ENCODE measurements around the gene NMNAT2.
A peak's percentile ranks its signal among the peaks of the same experiment; 100 is the strongest.

Gene NMNAT2

GRCh38 chr1:183349201-183349711 is 68.9 kb downstream of the NMNAT2 start:
- peak in 1 of 2 experiments; percentile 66; a peak in 1 of 4 replicates for TF ChIP-seq REST (IDR thresholded peaks at IDR 0.05; ENCODE audit: insufficient read depth in 1 of 2, low read depth in 2 of 2, low read length in 2 of 2)
- TF ChIP-seq POLR2AphosphoS5 (IDR thresholded peaks at IDR 0.05; ENCODE audit: low read depth, low read length) = no peak

GRCh38 chr1:183346276-183346732 is 71.9 kb downstream of the NMNAT2 start:
- TF ChIP-seq FOXP2 (optimal IDR thresholded peaks at IDR 0.05; ENCODE audit: borderline replicate concordance, extremely low read depth, extremely low read length, insufficient read depth) (no peak), SIN3A (IDR thresholded peaks at IDR 0.05; ENCODE audit: borderline replicate concordance, insufficient read depth, low read length) (no peak), POLR2AphosphoS5 (IDR thresholded peaks at IDR 0.05; ENCODE audit: low read depth, low read length) (no peak), REST (IDR thresholded peaks at IDR 0.05; ENCODE audit: insufficient read depth in 1 of 2, low read depth in 2 of 2, low read length in 2 of 2) (no peak)

GRCh38 chr1:183339556-183340167 is 78.5 kb downstream of the NMNAT2 start:
- TF ChIP-seq REST (IDR thresholded peaks at IDR 0.05; ENCODE audit: insufficient read depth in 1 of 2, low read depth in 2 of 2, low read length in 2 of 2) (no peak), FOXP2 (optimal IDR thresholded peaks at IDR 0.05; ENCODE audit: borderline replicate concordance, extremely low read depth, extremely low read length, insufficient read depth) (no peak), SIN3A (IDR thresholded peaks at IDR 0.05; ENCODE audit: borderline replicate concordance, insufficient read depth, low read length) (no peak), TAF1 (IDR thresholded peaks at IDR 0.05; ENCODE audit: borderline replicate concordance, insufficient read depth, low read length) (no peak), POLR2AphosphoS5 (IDR thresholded peaks at IDR 0.05; ENCODE audit: low read depth, low read length) (no peak)

GRCh38 chr1:183331091-183331742 is 87.0 kb downstream of the NMNAT2 start:
- TF ChIP-seq POLR2AphosphoS5 (IDR thresholded peaks at IDR 0.05; ENCODE audit: low read depth, low read length) (no peak), REST (IDR thresholded peaks at IDR 0.05; ENCODE audit: insufficient read depth in 1 of 2, low read depth in 2 of 2, low read length in 2 of 2) (no peak), TAF1 (IDR thresholded peaks at IDR 0.05; ENCODE audit: borderline replicate concordance, insufficient read depth, low read length) (no peak), FOXP2 (optimal IDR thresholded peaks at IDR 0.05; ENCODE audit: borderline replicate concordance, extremely low read depth, extremely low read length, insufficient read depth) (no peak), SIN3A (IDR thresholded peaks at IDR 0.05; ENCODE audit: borderline replicate concordance, insufficient read depth, low read length) (no peak)

Measured in PFSK-1 (cell line).